GM18526 (cell line): ENCODE data around the gene TMED1.

Source experiments
- POLR2A ChIP-seq: IDR thresholded peaks from 3 replicates; pipeline ENCODE4 v1.6.1; 2011; ENCODE audit not compliant: insufficient read length; ENCODE audit errors: extremely low read depth

Gene TMED1

DNA sequence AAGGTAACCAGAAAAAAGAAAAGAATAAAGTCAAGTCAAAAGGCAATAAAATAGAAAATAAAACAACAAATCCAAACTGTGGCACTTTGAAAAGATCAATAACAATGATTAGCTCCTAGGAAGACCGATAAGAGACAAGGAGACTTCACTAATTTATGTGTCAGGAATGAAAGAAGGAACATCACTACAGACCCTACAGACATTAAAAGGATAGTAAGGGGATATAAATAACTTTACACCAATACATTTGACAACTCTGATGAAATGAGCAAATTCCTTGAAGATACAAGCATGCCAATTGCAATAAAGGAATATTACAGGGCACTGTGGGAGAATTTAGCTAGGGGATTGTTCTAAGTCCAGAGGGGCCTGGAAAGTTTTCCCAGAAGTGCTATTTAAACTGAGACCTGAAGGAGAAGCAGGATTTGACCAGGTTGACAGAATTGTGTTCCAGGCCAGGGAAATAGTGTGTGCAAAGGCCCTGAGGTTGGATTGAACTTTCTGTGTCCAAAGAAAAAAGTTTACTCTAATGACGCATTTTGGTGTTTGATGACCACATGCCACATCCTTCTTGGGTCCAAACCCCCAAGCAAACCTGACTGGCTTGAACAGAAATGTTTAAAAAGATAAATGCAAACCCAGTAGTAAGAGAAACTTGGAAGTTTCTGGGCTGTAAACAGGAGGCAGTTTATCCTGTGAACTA, 10.6 kb upstream of the TMED1 start:
- no peak for TF ChIP-seq POLR2A

DNA sequence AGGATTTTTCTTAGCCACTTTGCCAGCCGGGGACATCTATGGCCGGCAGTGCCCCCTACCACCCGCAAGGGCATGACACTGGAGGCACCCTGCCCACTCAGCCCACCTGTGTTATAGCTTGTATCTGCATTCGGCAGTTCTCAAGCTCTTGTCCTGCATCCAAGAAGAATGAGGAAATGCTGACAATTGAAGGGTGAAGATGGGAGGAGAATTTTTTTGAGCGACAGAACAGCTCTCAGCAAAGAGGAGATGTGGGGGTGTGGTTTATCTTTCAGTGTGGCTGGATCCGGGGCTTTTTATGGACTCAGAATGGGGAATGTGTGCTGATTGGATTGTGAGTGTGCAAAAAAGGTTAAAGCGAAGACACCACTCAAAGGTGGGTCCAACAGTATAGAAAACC, 6.8 kb upstream of the TMED1 start:
- TF ChIP-seq POLR2A = no peak

DNA sequence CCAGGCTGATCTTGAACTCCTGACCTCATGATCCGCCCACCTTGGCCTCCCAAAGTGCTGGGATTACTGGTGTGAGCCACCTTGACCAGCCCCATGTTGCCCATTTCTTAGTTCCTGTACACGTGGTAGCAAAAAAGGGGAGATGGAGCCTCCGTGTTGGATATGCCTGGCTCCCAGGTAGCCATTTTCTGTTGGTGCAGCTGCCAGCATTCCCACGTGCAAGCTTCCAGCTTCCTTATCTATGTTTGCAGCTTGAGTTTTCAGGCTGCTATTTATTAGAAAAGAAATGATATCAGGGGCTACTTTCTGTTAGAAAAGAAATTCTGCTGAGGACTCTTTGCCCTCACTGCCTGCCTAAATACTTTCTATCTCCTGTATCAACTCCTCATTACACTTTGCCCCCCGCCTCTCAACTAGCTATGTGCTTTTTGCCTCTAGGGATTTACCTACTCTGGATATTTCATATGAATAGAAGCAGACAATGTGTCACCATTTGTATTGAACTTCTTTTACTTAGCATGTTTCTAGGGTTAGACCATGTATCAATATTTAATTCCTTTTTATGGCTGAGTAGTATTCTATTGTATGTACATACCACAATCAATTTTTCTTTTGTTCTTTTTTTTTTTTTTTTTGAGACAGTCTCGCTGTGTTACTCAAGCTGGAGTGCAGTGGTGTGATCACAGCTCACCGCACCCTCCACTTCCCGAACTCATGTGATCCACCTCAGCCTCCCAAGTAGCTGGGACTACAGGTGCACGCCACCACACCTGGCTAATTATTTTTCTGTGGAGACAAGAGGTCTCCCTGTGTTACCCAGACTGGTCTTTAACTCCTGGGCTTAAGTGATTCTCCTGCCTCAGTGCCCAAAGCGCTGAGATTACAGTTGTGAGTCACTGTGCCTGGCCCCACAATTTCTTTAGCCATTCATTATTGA, 3.4 kb upstream of the TMED1 start:
- TF ChIP-seq POLR2A = no peak

DNA sequence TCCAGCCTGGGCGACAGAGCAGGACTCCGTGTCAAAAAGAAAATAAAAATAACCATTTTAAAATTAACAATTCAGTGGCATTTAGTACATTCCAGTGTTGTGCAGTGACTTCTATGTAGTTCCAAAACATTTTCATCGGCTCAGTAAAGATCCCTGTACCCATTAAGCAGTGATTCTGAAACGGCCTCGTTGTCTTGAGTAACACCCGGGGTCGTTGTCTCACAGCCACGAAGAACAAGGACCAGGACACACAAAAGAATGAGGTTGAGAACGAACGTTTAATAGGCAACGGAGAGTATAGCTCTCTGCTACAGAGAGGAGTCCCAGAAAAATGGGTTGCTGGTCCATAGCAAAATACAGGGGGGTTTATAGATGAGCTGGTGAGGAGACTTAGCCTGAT, 2.4 kb upstream of the TMED1 start:
- TF ChIP-seq POLR2A = no peak

DNA sequence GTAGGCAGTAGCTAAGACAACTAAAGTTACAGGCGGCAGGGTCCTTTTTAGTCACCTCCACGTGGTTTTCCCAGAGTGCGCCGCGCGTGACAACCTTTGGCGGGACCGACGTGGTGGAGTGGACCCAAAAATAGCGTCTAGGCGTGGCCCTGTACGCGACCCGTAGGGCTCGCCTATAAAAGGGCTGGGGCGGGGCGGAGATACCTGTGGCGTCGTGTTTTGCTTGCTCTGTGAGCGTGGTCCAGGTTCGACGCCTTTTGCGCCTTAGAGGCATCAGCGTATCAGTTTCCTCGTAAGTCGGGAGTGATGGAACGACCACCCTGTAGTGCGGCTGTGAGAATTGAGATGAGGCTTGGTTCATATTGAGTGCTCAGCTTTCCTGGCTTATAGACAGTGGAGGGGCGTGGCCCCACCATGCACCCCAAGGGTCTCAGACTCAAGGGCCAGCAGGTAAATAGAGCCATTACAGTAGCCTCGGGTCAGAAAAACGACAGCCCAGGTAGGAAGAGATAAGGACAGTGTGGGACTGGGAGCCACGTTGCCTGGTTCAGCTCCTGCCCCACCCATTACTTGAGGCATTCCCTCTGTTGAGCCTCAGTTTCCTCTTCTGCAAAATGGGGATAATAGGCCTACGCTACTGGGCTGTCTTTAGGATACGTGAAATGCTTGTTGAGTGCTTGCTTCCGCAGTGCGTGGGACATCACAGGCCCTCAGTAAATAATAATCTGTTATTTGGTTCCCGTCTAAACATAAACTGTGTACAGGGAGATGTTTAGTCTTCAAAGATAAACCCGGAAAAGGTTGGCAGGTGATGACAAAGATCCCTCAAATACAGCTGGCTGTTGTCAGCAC, 693 bp upstream of the TMED1 start:
- TF ChIP-seq POLR2A = no peak

DNA sequence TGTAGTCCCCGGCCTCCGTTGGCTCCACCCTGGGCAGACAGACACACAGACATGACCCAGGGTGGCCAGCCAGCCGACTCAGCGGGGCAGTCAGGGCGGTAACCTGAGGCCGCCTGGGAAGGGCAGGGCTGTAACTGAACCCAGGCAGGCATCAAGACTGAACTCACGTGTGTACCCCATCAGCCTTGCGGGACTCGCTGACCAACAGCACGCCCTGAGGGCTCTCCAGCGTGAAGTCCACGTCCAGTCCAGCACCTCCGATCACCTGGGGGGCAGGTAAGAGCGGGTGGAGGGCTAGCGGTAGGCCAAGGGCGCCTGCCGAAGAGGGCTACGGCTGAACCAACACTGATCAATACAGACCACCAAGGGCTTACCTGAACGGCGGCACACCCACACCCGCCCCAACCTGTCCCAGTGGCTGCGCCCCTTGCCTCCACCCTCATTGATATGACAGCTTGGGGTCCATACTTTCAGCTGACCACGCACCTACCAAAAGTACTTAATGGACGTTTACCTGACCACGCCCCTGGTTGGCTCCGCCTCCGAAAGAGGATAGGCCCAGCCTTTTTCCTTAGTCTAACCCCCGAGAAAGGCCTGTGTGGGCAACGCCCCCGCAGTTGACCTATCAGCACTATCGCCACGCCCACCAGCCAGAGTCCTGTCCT, 791 bp downstream of the TMED1 start:
- no peak for TF ChIP-seq POLR2A

DNA sequence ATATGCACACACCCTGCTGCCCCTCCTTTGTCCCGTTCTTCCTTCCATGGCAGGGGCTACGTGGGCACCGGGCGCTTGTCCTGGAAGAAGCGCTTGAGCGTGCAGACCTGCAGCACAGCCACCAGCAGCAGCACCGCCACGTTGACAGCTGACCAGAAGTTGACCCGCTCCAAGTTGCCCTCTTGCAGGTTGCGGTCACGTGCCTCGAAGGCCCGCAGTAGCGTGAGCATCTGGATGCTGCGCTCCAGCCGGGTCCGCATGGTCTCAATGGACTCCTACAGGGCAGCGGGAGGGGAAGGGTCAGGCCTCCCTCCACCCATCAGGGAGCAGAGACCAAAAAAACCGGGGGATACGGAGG, 3.1 kb downstream of the TMED1 start:
- no peak for TF ChIP-seq POLR2A

DNA sequence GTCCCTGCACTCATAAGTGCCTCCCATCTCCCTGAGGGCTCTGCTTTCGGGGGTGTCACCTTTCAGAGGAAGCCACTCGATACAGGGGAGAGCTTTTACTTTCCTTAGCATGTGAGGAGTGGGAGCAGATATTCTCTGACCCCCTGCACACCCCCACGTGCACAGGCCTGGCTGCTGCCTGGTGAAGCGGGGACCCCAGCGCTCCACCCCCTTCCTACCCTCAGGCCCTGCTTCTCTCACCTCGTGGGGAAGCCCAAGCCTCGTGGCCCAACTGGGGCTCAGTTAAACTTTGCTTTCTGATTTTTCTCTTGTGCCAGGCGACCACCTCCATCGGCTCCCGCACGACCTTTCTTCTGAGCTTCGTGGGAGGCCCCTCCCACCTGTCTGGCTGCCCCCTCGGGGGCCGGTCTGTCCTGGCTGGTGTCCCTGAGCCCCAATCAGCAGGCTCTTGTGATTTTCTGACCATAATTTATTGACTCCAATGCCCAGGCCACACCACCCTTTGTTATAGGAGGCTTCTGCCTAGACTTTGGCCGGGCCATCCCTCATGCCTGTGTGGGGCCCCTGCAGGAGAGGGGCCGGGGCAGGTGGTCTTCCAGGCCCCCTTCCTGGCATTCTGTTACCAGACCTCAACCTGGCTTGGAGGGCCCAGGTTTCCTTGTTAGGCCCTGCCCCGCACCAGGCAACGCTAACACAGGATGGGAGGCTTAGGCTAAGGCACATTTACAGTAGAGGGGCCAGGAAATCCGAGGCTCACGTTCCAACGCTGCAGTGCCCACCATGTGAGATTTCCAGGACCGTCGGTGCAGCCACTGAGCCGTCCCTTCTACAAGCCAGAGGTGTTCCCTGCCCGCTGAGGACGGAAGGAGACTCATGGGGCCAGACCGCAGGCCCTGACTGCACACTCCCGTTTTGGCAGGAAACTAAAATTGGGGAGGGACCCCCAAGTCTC, 3.7 kb downstream of the TMED1 start:
- no peak for TF ChIP-seq POLR2A

DNA sequence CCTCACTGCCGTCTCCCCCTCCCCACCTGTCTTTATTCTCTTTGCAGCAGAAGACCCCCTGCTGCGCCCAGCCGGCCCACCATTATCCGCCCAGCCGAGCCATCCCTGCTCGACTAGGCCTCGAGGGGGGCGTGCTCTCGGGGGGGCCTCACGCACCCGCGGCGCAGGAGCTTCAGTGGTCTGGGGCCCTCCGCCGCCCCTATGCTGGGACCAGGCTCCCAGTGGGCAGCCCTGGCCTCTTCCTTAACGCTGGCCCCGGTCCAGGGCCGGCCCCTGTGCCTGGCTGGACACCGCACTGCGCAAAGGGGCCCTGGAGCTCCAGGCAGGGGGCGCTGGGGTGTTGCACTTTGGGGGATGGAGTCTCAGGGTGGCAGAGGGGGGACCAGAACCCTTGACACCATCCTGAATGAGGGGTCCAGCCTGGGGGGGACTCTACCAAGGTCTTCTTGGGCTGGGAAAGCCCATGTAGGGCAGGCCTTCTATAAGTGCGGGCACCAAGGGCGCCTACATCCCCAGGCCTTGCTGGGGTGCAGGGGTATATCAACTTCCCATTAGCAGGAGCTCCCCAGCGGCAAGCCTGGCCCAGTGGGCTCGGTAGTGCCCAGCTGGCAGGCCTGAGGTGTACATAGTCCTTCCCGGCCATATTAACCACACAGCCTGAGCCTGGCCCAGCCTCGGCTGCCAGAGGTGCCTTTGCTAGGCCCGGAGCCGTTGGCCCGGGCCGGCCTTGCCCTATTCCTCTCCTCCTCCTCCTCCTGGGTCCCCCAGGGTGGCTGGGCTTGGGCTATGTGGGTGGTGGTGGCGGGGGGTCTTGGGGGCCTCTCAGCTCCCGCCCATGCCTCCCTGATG, 4.9 kb downstream of the TMED1 start:
- TF ChIP-seq POLR2A = no peak

DNA sequence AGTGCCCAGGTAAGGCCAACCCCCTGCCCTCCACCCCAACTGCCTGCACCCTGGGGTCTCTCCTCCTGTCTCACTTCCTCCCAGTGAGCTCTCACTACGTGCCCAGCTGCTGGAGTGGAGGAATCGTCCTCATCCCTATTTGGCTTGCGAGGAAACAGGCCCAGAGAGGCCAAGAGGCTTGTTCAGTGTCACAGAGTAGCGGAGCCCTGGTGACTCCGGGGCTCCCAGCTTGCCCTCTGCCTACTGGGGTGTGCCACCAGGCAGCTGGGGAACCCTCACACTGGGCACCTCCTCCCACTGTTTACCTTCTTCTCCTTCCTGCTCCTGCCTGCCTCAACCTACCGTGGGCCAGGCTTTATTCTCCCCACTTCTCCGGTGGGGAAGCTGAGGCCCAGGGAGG, 5.6 kb downstream of the TMED1 start:
- TF ChIP-seq POLR2A = no peak

DNA sequence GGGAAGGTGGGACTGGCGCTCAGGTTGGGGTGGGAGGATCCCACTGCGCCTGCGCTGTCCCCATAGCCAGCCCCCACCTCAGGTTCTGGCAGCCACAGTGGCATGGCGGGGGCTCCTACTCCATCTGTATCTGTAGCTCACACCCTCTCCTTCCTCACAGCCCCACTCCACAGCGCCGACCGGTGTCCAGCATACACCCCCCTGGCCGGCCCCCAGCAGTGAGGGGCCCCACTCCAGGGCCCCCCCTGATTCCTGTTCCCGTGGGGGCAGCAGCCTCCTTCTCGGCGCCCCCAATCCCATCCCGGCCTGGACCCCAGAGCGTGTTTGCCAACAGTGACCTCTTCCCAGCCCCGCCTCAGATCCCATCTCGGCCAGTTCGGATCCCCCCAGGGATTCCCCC, 6.0 kb downstream of the TMED1 start:
- TF ChIP-seq POLR2A = no peak

DNA sequence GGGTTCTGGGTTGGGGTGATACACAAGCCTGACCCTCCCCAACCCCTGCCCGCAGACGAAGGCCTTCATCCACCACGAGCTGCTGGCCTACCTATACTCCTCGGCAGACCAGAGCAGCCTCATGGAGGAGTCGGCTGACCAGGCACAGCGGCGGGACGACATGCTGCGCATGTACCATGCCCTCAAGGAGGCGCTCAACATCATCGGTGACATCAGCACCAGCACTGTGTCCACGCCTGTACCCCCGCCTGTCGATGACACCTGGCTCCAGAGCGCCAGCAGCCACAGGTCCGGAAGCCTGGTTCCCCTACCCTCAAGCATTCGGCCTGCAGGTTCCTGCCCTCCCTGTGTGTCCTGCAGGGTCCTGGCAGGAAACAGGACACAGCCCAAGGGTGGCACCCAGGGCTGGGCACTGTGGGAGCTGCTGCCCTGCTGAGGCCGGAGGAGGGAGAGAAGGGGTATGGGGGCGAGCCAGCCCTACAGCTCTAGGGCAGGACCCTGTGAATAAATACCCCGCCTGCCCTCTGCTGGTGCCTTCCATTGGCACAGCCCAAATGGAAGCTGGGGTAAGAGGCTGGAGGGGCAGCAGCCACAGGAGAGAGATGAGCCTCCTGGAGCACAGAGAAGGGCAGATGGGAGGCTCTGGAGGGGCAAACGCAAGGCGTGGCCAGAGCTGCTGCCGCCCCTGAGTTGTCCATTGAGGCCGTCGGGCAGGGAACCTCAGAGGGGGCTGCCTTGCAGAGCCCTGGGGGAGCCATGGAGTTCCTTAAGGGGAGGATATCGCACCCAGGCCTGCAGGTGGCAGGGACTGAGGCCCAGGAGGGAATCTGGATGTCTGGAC, 6.8 kb downstream of the TMED1 start:
- TF ChIP-seq POLR2A = no peak
